ENCODE data around the gene IKZF5.

IKZF5 gene

DNA sequence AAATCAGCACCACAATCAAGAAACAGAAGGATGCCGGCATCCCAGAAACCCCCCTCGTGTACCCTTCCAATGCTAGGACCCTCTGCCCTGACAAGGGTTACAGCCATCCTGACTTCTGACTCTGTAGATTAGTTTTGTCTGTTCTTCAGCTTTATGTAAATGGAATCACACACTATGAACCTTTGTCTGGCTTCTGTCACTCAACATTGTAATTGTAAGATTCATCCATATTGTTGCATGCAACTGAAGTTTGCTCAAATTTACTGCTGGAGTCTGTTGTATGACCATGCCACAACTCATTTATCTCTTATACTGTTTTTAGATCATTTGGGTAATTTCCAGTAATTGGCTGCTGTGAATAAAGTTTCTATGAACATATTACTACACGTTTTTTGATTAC lies 8.4 kb downstream of the IKZF5 start:
- Histone ChIP-seq H3K9me3 (replicated peaks; ENCODE audit: insufficient read depth, low read length) (no peaks in the 10 kb centered on the region), H2AFZ (ENCODE audit: low read length) (no peak overlapping the region), H3K4me1 (ENCODE audit: low read length) (peaks cover 24% of the 10 kb centered on the region), H3K9ac (ENCODE audit: low read length) (no peak overlapping the region), H3F3A (ENCODE audit: insufficient read depth, low read length) (peaks cover 15% of the 10 kb centered on the region; the same call in 1 of the 2 replicates), H3K36me3 (replicated peaks; ENCODE audit: insufficient read depth, low read length) (0 out of 2 replicates have a peak, but pooled peaks cover 2% of the 10 kb centered on the region), H3K79me2 (ENCODE audit: low read length) (peaks cover 70% of the 10 kb centered on the region), H3K27me3 (replicated peaks; ENCODE audit: insufficient read depth, low read length) (no peaks in the 10 kb centered on the region), H3K9me2 (replicated peaks; ENCODE audit: insufficient read depth, low read length) (no peaks in the 10 kb centered on the region), H3K4me2 (ENCODE audit: low read depth, low read length) (no peak overlapping the region), H3K4me3 (ENCODE audit: low read length) (no peak overlapping the region), H3K27ac (ENCODE audit: low read length) (no peak overlapping the region), H4K20me1 (ENCODE audit: insufficient read depth, low read length) (peaks cover 30% of the 10 kb centered on the region)
- DNase-seq = no peak
- no peak for TF ChIP-seq EZH2 (optimal IDR thresholded peaks at IDR 0.05; ENCODE audit: low read depth, low read length)
- TF ChIP-seq, protein P1, sequence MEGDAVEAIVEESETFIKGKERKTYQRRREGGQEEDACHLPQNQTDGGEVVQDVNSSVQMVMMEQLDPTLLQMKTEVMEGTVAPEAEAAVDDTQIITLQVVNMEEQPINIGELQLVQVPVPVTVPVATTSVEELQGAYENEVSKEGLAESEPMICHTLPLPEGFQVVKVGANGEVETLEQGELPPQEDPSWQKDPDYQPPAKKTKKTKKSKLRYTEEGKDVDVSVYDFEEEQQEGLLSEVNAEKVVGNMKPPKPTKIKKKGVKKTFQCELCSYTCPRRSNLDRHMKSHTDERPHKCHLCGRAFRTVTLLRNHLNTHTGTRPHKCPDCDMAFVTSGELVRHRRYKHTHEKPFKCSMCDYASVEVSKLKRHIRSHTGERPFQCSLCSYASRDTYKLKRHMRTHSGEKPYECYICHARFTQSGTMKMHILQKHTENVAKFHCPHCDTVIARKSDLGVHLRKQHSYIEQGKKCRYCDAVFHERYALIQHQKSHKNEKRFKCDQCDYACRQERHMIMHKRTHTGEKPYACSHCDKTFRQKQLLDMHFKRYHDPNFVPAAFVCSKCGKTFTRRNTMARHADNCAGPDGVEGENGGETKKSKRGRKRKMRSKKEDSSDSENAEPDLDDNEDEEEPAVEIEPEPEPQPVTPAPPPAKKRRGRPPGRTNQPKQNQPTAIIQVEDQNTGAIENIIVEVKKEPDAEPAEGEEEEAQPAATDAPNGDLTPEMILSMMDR (IDR thresholded peaks at IDR 0.05; ENCODE audit: low read length) = no peak
- no peak for TF ChIP-seq EZH2phosphoT487 (IDR thresholded peaks at IDR 0.05; ENCODE audit: low read length)

DNA sequence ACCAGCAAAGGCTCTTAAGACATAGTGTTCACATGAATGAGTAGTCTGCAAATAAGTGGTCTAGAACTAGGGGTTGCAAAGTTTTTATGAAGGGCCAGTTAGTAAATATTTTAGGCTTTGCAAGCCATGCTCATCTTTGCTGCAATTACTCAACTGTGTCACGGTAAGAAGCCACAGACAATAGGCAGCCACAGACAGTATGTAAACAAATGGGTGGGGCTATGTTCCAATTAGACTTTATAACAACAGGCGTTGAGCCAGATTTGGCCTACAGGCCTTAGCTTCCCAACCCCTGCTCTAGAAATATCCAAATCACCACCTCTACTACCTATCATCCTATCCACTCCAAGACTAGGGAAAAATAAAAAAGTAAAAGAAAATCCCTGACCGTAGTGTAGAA lies 9.2 kb downstream of the IKZF5 start:
- H3K4me2 ChIP-seq (ENCODE audit: low read depth, low read length) = no peak overlapping the region
- TF ChIP-seq EZH2 (optimal IDR thresholded peaks at IDR 0.05; ENCODE audit: low read depth, low read length) (no peak), EZH2phosphoT487 (IDR thresholded peaks at IDR 0.05; ENCODE audit: low read length) (no peak)
- TF ChIP-seq, protein P1 (IDR thresholded peaks at IDR 0.05; ENCODE audit: low read length) = no peak
- peaks cover 24% of the 10 kb centered on the region for H3K4me1 ChIP-seq (ENCODE audit: low read length)
- DNase-seq = no peak
- H3K9me3 ChIP-seq (replicated peaks; ENCODE audit: insufficient read depth, low read length) = no peaks in the 10 kb centered on the region
- 0 out of 2 replicates have a peak, but pooled peaks cover 9% of the 10 kb centered on the region for H3K36me3 ChIP-seq (replicated peaks; ENCODE audit: insufficient read depth, low read length)
- peaks cover 63% of the 10 kb centered on the region for H3K79me2 ChIP-seq (ENCODE audit: low read length)
- no peak overlapping the region for H3K9ac ChIP-seq (ENCODE audit: low read length)
- H2AFZ ChIP-seq (ENCODE audit: low read length) = no peak overlapping the region
- no peak overlapping the region for H3K4me3 ChIP-seq (ENCODE audit: low read length)
- H3K27ac ChIP-seq (ENCODE audit: low read length) = no peak overlapping the region
- peaks cover 31% of the 10 kb centered on the region for H4K20me1 ChIP-seq (ENCODE audit: insufficient read depth, low read length)
- H3F3A ChIP-seq (ENCODE audit: insufficient read depth, low read length) = peaks cover 15% of the 10 kb centered on the region; the same call in 1 of the 2 replicates
- no peaks in the 10 kb centered on the region for H3K27me3 ChIP-seq (replicated peaks; ENCODE audit: insufficient read depth, low read length)
- no peaks in the 10 kb centered on the region for H3K9me2 ChIP-seq (replicated peaks; ENCODE audit: insufficient read depth, low read length)

DNA sequence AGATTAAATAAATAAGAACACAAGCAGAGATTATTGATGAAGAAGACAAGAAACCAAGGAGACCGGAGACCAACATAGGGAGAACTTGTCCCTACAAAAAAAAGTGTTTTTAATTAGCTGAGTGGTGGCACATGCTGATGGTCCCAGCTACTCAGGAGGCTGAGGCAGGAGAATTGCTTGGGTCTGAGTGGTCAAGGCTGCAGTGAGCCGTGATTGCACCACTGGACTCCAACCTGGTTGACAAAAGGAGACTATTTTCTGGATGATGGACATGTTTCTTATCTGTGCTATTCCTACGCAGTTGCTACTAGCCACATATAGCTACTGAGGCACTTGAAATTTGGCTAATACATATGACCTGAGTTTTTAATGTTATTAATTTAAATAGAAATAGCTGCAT lies 9.7 kb downstream of the IKZF5 start:
- no peaks in the 10 kb centered on the region for H3K27me3 ChIP-seq (replicated peaks; ENCODE audit: insufficient read depth, low read length)
- H3K79me2 ChIP-seq (ENCODE audit: low read length) = peaks cover 59% of the 10 kb centered on the region
- peaks cover 31% of the 10 kb centered on the region for H4K20me1 ChIP-seq (ENCODE audit: insufficient read depth, low read length)

More for the DNA sequence above, 9.7 kb downstream of the IKZF5 start:
- no peaks in the 10 kb centered on the region for H3K9me2 ChIP-seq (replicated peaks; ENCODE audit: insufficient read depth, low read length)
- no peak for DNase-seq
- H3K27ac ChIP-seq (ENCODE audit: low read length) = no peak overlapping the region
- peaks cover 24% of the 10 kb centered on the region for H3K4me1 ChIP-seq (ENCODE audit: low read length)
- H3F3A ChIP-seq (ENCODE audit: insufficient read depth, low read length) = peaks cover 15% of the 10 kb centered on the region; the same call in 1 of the 2 replicates
- H3K36me3 ChIP-seq (replicated peaks; ENCODE audit: insufficient read depth, low read length) = 0 out of 2 replicates have a peak, but pooled peaks cover 9% of the 10 kb centered on the region
- no peak overlapping the region for H3K4me2 ChIP-seq (ENCODE audit: low read depth, low read length)
- TF ChIP-seq EZH2 (optimal IDR thresholded peaks at IDR 0.05; ENCODE audit: low read depth, low read length) (no peak), EZH2phosphoT487 (IDR thresholded peaks at IDR 0.05; ENCODE audit: low read length) (no peak)
- TF ChIP-seq, protein P1 (IDR thresholded peaks at IDR 0.05; ENCODE audit: low read length) = no peak
- no peak overlapping the region for H3K9ac ChIP-seq (ENCODE audit: low read length)
- no peak overlapping the region for H3K4me3 ChIP-seq (ENCODE audit: low read length)
- no peaks in the 10 kb centered on the region for H3K9me3 ChIP-seq (replicated peaks; ENCODE audit: insufficient read depth, low read length)
- no peak overlapping the region for H2AFZ ChIP-seq (ENCODE audit: low read length)

Measured in MM.1S (cell line).